Measurements from ENCODE around the gene SHFL.

SHFL gene

DNA sequence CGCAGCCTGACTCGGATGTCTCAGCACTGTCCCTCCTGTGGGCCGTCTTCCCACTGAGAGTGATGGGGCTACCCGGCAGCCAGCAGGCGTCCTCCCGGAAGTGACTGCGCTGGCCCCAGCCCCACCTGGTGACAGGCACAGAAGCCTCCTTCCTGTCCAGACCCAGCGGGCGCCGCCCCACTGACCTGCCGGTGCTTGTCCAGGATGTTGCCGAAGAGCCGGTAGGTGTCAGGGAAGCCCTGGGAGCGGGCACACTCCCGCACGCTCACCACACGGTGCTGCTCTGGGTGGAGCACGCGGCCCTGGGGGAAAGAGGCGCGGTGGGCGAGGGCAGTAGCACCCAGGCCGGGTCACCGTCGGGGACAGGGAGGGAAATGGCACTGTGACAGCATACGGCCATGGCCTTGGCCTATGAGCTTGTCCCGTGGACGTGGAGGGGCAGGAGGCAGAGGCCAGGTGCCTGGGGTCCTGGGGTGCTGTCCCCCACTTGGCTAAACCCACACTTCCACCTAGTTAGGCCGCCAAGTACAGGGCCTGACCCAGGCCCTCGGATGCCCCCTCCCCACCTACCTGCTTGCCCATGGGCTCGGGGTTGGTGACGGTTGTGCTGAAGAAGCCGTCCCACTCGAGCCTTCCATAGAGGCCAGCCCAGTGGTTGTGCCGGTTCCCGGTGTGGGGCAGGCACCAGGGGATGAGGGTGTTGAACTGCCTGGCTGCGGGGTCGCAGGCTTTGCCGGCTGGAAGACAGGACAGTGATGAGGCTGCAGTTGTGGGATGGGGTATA lies 49.6 kb downstream of the SHFL start:
- no peak for DNase-seq

DNA sequence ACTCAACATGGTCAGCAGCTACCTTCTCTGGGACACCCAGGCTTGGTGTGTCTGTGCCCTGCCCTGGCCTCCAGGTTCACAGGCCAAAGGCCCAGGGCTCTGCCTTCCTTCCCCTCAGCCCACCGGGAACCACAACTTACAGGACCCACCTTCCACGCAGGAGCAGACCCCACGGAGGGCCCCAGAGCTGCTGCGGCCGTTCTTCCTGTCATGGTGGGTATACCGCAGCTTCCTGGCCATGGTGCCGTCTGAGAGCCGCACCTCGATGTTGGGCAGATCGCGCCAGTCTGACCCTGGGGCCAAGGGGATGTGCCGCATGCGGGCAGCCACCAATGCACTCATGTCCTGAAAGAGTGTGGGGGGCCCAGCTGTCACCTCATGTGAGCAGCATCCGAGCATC lies 50.8 kb downstream of the SHFL start:
- no peak for DNase-seq

DNA sequence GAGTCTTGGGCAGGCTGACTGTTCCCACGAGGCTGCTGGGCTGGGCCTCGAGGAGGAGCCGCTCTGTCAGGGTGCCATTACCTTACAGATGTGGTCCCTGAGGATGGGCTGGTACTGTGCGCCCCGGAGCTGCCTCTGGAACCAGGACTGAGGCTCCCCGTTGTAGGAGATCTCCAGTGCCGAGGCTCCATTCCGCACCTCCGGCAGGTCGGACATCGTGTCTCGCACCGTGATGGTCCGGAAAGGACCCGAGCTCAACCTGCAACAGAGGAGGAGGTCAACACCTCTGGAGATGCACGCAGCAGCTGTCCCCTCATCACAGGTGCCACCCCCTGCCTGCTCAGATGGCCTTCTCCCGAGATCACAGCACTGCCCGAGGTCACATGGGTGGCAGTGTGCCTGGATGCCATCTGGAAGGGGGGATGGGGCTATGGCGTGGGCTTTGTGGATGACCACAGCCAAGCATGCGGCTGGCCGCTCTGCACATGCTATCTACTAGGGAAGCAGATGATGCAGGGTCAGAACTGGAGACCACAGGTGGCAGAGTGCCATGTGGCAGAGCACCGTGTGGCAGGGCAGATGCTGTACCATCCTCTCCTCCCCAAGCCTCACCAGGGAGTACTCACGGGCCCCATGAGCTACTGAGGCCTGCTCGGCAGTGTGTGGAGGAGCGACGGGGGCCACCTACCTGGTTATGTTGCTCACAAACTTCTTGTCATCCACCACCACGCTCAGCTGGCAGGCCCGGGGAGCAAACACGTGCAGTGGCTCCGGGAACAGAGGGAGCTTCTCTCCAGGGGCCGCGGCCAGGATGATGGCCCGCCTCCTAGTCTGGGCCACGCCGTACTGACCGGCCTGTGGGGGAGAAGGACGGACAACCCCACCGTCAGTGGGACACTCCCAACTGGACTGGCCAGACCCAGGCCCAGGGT lies 51.9 kb downstream of the SHFL start:
- DNase-seq: no peak

DNA sequence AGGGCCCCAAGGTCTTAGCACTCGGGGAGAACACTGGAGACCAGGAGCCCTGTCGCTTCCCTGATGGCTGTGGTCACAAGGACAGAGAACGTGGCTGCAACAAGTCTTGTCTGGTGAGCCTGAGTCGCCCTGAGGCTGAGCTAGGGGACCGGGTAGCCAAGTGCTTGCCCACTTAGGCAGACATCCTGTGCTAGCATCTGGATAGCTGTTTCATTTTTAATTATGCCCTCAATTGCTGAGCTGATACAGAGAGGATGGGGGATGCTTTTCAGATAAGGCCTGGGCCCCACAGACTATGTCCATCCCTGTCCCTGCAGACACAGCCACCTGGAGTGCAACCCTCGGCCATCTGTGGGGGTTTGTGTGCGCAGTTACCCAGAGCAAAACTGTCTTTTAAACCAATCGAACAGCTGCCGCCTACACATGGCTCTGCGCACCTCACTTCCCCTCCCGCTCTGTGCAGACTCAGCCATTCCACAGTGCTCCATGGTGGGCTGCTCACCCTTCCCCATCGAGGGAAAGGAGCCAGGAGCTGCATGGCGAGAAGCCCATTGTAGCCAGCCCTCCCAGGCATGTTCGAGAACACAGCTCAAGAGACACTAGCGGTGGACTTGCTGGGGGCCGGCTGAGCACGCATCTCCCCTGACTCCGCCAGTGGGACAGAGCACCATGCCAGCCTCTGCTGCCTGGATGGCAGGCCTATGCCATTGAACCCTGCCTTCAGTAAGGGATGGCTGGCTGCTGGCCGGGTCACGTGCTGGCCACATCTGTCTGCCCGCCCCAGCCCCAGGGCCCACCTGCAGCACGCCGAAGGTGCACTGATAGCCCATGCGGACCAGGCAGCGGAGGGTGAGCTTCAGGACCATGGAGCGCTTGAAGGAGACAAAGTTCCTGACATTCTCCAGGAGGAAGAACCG lies 53.0 kb downstream of the SHFL start:
- DNase-seq: no peak

DNA sequence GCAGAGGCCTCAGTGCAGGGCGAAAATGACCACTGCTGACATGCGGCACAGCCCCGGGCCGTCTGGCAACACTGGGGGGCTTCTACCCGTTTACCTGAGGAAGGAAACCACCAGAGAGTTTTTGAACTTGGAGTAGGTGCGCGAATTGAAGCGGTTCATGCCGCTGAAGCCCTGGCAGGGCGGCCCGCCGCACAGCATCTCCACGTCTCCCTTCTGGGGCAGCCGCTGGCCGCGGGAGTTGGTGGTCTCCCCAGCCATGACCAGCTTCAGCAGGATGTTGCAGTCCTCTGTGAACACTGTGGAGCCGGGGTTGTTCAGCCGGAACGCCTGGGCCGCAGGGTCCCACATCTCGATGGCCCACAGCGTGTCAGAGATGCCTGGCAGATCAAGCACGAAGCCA lies 53.8 kb downstream of the SHFL start:
- no peak for DNase-seq

DNA sequence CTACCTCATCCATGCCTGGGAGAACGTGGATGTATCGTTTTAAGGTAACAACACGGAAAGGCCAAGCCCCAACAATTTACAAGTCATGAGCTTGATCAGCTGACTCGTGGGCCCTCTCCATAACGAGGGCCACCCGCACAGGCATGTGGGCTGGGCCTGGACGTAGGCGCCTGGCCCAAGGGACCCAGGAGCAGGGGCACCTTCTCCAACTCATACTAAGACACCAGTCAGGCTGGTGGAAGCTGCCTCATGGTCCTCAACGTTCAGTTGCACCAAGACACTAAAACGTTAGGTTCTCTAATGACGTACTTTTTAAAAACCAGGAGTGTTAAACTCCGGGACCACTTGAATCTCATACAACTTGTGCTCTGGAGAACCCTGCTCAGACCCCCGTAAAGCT lies 55.4 kb downstream of the SHFL start:
- no peak for DNase-seq

DNA sequence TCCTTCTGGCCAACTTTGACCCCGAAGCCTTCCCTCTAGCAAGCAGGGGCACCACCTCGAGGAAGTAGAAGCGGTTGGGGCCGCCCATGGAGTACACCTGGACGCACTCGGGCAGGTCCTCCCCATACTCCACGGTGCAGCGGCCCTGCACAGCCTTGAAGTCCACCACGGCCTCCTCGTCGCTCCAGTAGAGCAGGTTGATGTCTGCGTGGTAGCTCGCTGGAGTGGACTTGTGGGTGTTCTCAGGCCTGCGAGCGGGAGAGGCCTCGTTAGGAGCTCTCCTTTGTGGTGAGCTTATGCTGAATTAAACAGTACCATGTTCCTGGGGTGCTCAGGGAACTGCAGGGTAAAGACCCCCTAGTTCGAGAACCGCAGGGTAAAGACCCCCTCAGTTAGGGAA lies 55.9 kb downstream of the SHFL start:
- DNase-seq: no peak
